Measurements from ENCODE around the gene MICU2. TPM values are rescaled to one million over a fixed set of nuclear protein-coding genes. Genes with fewer than 3 reads are reported as not detected.

Gene MICU2
- total and polyA plus RNA-seq, 4 experiments from 2014 or later: 39.8 to 56.6 (median 48.1) TPM

DNA sequence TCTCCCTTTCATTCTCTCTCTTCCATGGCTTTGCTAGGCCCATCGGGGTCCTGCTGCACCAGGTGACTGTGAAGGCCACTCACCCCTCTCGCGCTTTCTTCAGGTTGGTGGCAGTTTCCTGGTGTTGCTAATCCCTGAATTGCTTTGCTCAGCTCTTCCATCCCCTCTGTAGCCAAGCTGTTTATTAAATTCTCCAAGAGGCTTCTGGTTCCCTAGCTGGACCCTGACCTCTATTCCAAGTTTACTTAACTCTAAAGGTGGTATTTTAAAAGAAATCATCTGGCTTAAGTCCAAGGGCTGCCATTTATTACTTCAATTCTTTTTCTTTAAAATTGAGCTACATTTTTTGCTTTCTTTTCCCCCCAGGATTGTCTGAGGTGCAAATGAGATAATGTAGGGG, 32.7 kb upstream of the MICU2 start:
- Histone ChIP-seq H3K4me3 (ENCODE audit: low read length in 2 of 2) (no peak overlapping the region), H3K4me1 (ENCODE audit: insufficient read depth, low read length) (no peaks in the 10 kb centered on the region), H3K27ac (ENCODE audit: low read depth, low read length) (no peak overlapping the region), H3K27me3 (ENCODE audit: insufficient read depth, low read length) (no peaks in the 10 kb centered on the region), H3K36me3 (ENCODE audit: insufficient read depth, low read length) (no peaks in the 10 kb centered on the region), H3K9me3 (ENCODE audit: control insufficient read depth in 1 of 2, low read length in 2 of 2) (no peaks in the 10 kb centered on the region)
- Mint-ChIP-seq H3K27me3 (peaks cover 4 to 8% of the 10 kb centered on the region in 2 donors), H3K4me3 (no peak overlapping the region), H3K27ac (no peak overlapping the region), H3K36me3 (no peaks in the 10 kb centered on the region), H3K4me1 (peaks cover 0 to 5% (median 0%) of the 10 kb centered on the region in 4 donors), H3K9me3 (peaks cover 0 to 7% (median 2%) of the 10 kb centered on the region in 8 donors)
- no peak for DNase-seq
- POLR2A ChIA-PET (ENCODE audit: partially characterized antibody): interaction anchor here (2.2 kb wide), 1 partner anchor 34 kb away, joined by 15 read pairs; the partner anchor contains the start of gene FGF9
- intact Hi-C loops (cut with micrococcal nuclease): loop anchor here (10.0 kb wide), 1 partner anchor 128 kb away; no protein-coding TSS in a partner anchor
- CTCF ChIA-PET (ENCODE audit: partially characterized antibody): interaction anchor here (0.7 to 11.1 kb wide), 10 partner anchors 11 to 1380 kb away, joined by 3 to 86 read pairs (median 6); partner anchors contain the start of gene FGF9

GRCh38 chr13:21632196-21632595, 28.2 kb upstream of the MICU2 start:
- intact Hi-C loops (cut with micrococcal nuclease): loop anchor here (10.0 kb wide), 1 partner anchor 133 kb away; no protein-coding TSS in a partner anchor
- no peak overlapping the region for H3K27ac ChIP-seq (ENCODE audit: low read depth, low read length)
- H3K36me3 Mint-ChIP-seq: no peaks in the 10 kb centered on the region
- no peaks in the 10 kb centered on the region for H3K27me3 ChIP-seq (ENCODE audit: insufficient read depth, low read length)
- H3K36me3 ChIP-seq (ENCODE audit: insufficient read depth, low read length): no peaks in the 10 kb centered on the region
- no peak overlapping the region for H3K27ac Mint-ChIP-seq
- H3K27me3 Mint-ChIP-seq: peaks cover 4 to 7% of the 10 kb centered on the region in 2 donors
- no peaks in the 10 kb centered on the region for H3K4me1 ChIP-seq (ENCODE audit: insufficient read depth, low read length)
- H3K4me3 ChIP-seq (ENCODE audit: low read length in 2 of 2): no peak overlapping the region
- no peaks in the 10 kb centered on the region for H3K9me3 ChIP-seq (ENCODE audit: control insufficient read depth in 1 of 2, low read length in 2 of 2)
- H3K9me3 Mint-ChIP-seq: peaks cover 0 to 12% (median 7%) of the 10 kb centered on the region in 8 donors
- no peak for DNase-seq
- no peaks in the 10 kb centered on the region for H3K4me1 Mint-ChIP-seq
- no peak overlapping the region for H3K4me3 Mint-ChIP-seq
- CTCF ChIA-PET (ENCODE audit: partially characterized antibody): no interaction called here
- POLR2A ChIA-PET (ENCODE audit: partially characterized antibody): no interaction called here

GRCh38 chr13:21625366-21625765, 21.4 kb upstream of the MICU2 start:
- Histone ChIP-seq H3K27me3 (ENCODE audit: insufficient read depth, low read length) (no peaks in the 10 kb centered on the region), H3K4me3 (ENCODE audit: low read length in 2 of 2) (no peak overlapping the region), H3K4me1 (ENCODE audit: insufficient read depth, low read length) (no peaks in the 10 kb centered on the region), H3K27ac (ENCODE audit: low read depth, low read length) (no peak overlapping the region), H3K36me3 (ENCODE audit: insufficient read depth, low read length) (no peaks in the 10 kb centered on the region), H3K9me3 (ENCODE audit: control insufficient read depth in 1 of 2, low read length in 2 of 2) (no peaks in the 10 kb centered on the region)
- intact Hi-C loops (cut with micrococcal nuclease): loop anchor here (1.0 kb wide), 1 partner anchor 653 kb away; no protein-coding TSS in a partner anchor
- ChIA-PET CTCF (ENCODE audit: partially characterized antibody) (interaction anchor here (0.7 to 1.7 kb wide), 7 partner anchors 10 to 1395 kb away, joined by 3 to 9 read pairs (median 3); no protein-coding TSS in a partner anchor), POLR2A (ENCODE audit: partially characterized antibody) (no interaction called here)
- H3K4me3 Mint-ChIP-seq: no peak overlapping the region
- H3K9me3 Mint-ChIP-seq: no peaks in the 10 kb centered on the region
- H3K36me3 Mint-ChIP-seq: no peaks in the 10 kb centered on the region
- DNase-seq: peak in 4 of 5 donors; percentile 20 to 26 (median 25)
- H3K4me1 Mint-ChIP-seq: peaks cover 0 to 2% (median under 1%) of the 10 kb centered on the region in 4 donors
- H3K27me3 Mint-ChIP-seq: peaks cover 2 to 5% of the 10 kb centered on the region in 2 donors
- H3K27ac Mint-ChIP-seq: no peak overlapping the region

DNA sequence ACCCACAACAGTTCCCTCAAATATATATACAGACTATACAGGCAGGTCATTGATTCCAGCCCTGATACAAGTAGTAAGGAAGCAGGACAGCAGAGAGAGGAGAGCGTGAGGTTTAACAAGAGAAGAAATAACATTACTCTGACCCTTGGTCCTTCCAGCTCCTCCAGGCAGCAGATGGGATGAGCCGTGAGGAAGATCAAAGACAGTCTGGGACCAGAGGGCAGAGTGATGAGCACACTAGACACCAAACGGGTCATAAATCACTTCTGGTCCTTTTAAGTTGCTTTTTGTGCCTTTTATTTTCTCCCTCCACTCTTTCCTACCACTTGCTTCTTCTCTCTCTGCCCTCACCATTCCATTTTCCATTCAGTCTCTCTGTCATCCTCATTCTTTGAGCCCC, 16.9 kb upstream of the MICU2 start:
- no peak overlapping the region for H3K4me3 Mint-ChIP-seq
- H3K4me1 Mint-ChIP-seq: peaks cover 0 to 2% (median under 1%) of the 10 kb centered on the region in 4 donors
- H3K36me3 ChIP-seq (ENCODE audit: insufficient read depth, low read length): no peaks in the 10 kb centered on the region
- no peaks in the 10 kb centered on the region for H3K9me3 ChIP-seq (ENCODE audit: control insufficient read depth in 1 of 2, low read length in 2 of 2)
- no peak overlapping the region for H3K4me3 ChIP-seq (ENCODE audit: low read length in 2 of 2)
- H3K27me3 Mint-ChIP-seq: peaks cover 12 to 16% of the 10 kb centered on the region in 2 donors
- no peaks in the 10 kb centered on the region for H3K9me3 Mint-ChIP-seq
- ChIA-PET CTCF (ENCODE audit: partially characterized antibody) (no interaction called here), POLR2A (ENCODE audit: partially characterized antibody) (no interaction called here)
- no peaks in the 10 kb centered on the region for H3K4me1 ChIP-seq (ENCODE audit: insufficient read depth, low read length)
- intact Hi-C loops (cut with micrococcal nuclease): no loop called here
- no peaks in the 10 kb centered on the region for H3K27me3 ChIP-seq (ENCODE audit: insufficient read depth, low read length)
- H3K27ac Mint-ChIP-seq: peak overlapping the region in 1 of 7 donors; percentile 5
- DNase-seq: no peak
- H3K36me3 Mint-ChIP-seq: no peaks in the 10 kb centered on the region
- no peak overlapping the region for H3K27ac ChIP-seq (ENCODE audit: low read depth, low read length)

GRCh38 chr13:21619633-21620220, 15.8 kb upstream of the MICU2 start:
- Mint-ChIP-seq H3K4me1 (no peaks in the 10 kb centered on the region), H3K27me3 (peaks cover 14% of the 10 kb centered on the region in 2 donors), H3K27ac (no peak overlapping the region), H3K36me3 (no peaks in the 10 kb centered on the region), H3K9me3 (no peaks in the 10 kb centered on the region), H3K4me3 (no peak overlapping the region)
- POLR2A ChIA-PET (ENCODE audit: partially characterized antibody): no interaction called here
- Histone ChIP-seq H3K4me1 (ENCODE audit: insufficient read depth, low read length) (no peaks in the 10 kb centered on the region), H3K27me3 (ENCODE audit: insufficient read depth, low read length) (peaks cover 4% of the 10 kb centered on the region), H3K9me3 (ENCODE audit: control insufficient read depth in 1 of 2, low read length in 2 of 2) (no peaks in the 10 kb centered on the region), H3K4me3 (ENCODE audit: low read length in 2 of 2) (no peak overlapping the region), H3K27ac (ENCODE audit: low read depth, low read length) (no peak overlapping the region), H3K36me3 (ENCODE audit: insufficient read depth, low read length) (no peaks in the 10 kb centered on the region)
- DNase-seq: no peak
- CTCF ChIA-PET (ENCODE audit: partially characterized antibody): interaction anchor here (2.0 kb wide), 1 partner anchor 18 kb away, joined by 6 read pairs; no protein-coding TSS in a partner anchor
- intact Hi-C loops (cut with micrococcal nuclease): no loop called here

- H3K4me1 Mint-ChIP-seq: no peaks in the 10 kb centered on the region
- Histone ChIP-seq H3K4me3 (ENCODE audit: low read length in 2 of 2) (no peak overlapping the region), H3K4me1 (ENCODE audit: insufficient read depth, low read length) (no peaks in the 10 kb centered on the region), H3K27me3 (ENCODE audit: insufficient read depth, low read length) (peaks cover 4% of the 10 kb centered on the region), H3K36me3 (ENCODE audit: insufficient read depth, low read length) (no peaks in the 10 kb centered on the region), H3K9me3 (ENCODE audit: control insufficient read depth in 1 of 2, low read length in 2 of 2) (no peaks in the 10 kb centered on the region), H3K27ac (ENCODE audit: low read depth, low read length) (no peak overlapping the region)
- intact Hi-C loops (cut with micrococcal nuclease): no loop called here
- no peak overlapping the region for H3K27ac Mint-ChIP-seq
- DNase-seq: no peak
- ChIA-PET POLR2A (ENCODE audit: partially characterized antibody) (interaction anchor here (1.7 kb wide), 1 partner anchor 13 kb away, joined by 6 read pairs; the partner anchor contains the start of gene MICU2), CTCF (ENCODE audit: partially characterized antibody) (no interaction called here)
- peaks cover 17 to 26% of the 10 kb centered on the region in 2 donors for H3K27me3 Mint-ChIP-seq
- no peaks in the 10 kb centered on the region for H3K36me3 Mint-ChIP-seq
- no peak overlapping the region for H3K4me3 Mint-ChIP-seq
- H3K9me3 Mint-ChIP-seq: no peaks in the 10 kb centered on the region
These were observed 12.9 kb upstream of the MICU2 start for GRCh38 chr13:21616880-21617279.

DNA sequence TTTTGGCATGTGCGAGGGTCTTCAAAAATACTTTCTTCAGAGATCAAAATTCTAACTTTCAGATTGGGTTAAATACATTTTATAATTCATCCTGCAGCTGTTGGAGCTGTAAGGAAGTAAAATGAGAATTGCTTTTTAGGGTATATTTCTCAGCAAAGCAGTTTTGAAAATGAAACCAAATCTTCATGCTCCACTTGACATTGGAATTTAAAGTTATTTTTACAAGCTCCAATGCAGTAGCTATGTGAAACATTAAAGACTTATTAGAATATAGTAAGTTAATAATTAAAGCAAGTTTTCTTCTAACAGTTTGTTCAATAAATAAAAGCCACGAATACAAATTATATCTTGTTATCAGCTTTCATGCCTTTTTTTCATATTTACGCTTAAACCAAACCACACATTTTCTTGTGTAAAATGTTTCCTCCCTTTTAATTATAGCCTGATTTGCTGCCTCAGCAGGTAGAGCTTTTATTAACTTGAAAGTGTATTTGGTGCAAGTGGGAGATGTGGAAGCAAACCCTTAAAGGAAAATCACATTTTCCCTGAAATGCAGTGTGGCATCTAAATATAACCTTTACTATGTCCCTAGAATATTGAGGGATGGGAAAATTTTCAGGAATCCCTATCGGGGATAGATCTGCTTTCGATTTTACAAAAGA, 12.4 kb upstream of the MICU2 start:
- H3K27me3 ChIP-seq (ENCODE audit: insufficient read depth, low read length): peaks cover 4% of the 10 kb centered on the region
- CTCF ChIA-PET (ENCODE audit: partially characterized antibody): interaction anchor here (0.9 kb wide), 1 partner anchor 61 kb away, joined by 3 read pairs; no protein-coding TSS in a partner anchor
- intact Hi-C loops (cut with micrococcal nuclease): no loop called here
- no peak for DNase-seq
- no peaks in the 10 kb centered on the region for H3K9me3 ChIP-seq (ENCODE audit: control insufficient read depth in 1 of 2, low read length in 2 of 2)
- no peaks in the 10 kb centered on the region for H3K36me3 Mint-ChIP-seq
- POLR2A ChIA-PET (ENCODE audit: partially characterized antibody): interaction anchor here (1.7 kb wide), 1 partner anchor 13 kb away, joined by 6 read pairs; the partner anchor contains the start of gene MICU2
- no peak overlapping the region for H3K27ac Mint-ChIP-seq
- no peaks in the 10 kb centered on the region for H3K4me1 ChIP-seq (ENCODE audit: insufficient read depth, low read length)
- H3K4me3 Mint-ChIP-seq: peak overlapping the region in 1 of 8 donors; percentile 27
- no peaks in the 10 kb centered on the region for H3K36me3 ChIP-seq (ENCODE audit: insufficient read depth, low read length)
- no peaks in the 10 kb centered on the region for H3K9me3 Mint-ChIP-seq
- no peak overlapping the region for H3K27ac ChIP-seq (ENCODE audit: low read depth, low read length)
- H3K4me3 ChIP-seq (ENCODE audit: low read length in 2 of 2): no peak overlapping the region
- no peaks in the 10 kb centered on the region for H3K4me1 Mint-ChIP-seq
- H3K27me3 Mint-ChIP-seq: peaks cover 18 to 28% of the 10 kb centered on the region in 2 donors
